Measurements from ENCODE around the gene KDM4C. TPM values are rescaled to one million over a fixed set of nuclear protein-coding genes. Genes with fewer than 3 reads are reported as not detected.

KDM4C gene
- total and polyA plus RNA-seq, 2 of the 8 experiments (the other 6 are each of a cell fraction or from before 2014, with no cell fraction given), result 13.0 to 26.1 TPM

DNA sequence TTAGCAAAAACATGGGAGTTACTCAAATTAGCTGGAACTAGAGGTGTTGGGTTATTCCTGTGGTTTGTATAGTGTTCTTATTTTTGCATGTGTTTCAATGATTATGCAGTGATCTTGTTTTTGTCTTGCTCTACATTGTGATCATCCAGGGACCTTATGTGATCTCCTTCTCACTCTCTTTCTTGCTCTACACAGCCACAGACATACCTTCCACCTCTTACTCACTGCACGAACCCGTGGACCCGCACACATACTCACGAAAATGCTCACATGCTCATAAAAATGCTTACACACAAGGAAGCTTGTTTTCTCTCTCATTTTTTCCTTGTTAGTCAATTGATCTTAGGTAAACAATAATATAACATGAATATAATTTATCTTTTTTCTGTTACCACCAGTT lies 187.1 kb downstream of the KDM4C start:
- no peaks in the 10 kb centered on the region for H3K79me1 ChIP-seq (ENCODE audit: low read depth, low read length)
- no peaks in the 10 kb centered on the region for H4K20me1 ChIP-seq (replicated peaks in 1 of 2; ENCODE audit: control insufficient read depth in 1 of 2, insufficient read depth in 2 of 2, low read length in 2 of 2)
- H3K4me3 ChIP-seq (ENCODE audit: extremely low read depth in 1 of 4, insufficient read depth in 2 of 4, low read depth in 3 of 4, low read length in 4 of 4), result no peak overlapping the region
- no peak overlapping the region for H4K5ac ChIP-seq (ENCODE audit: insufficient read length, low read depth, low read length)
- H4K91ac ChIP-seq (replicated peaks; ENCODE audit: insufficient read length, low read length), result no peak overlapping the region
- H3K79me2 ChIP-seq (ENCODE audit: control insufficient read depth in 1 of 2, insufficient read depth in 2 of 2, low read length in 2 of 2), result no peaks in the 10 kb centered on the region
- no peaks in the 10 kb centered on the region; the same call in 1 of the 2 replicates for H3K23me2 ChIP-seq (ENCODE audit: low read depth, low read length)
- no peak overlapping the region for H2BK15ac ChIP-seq (ENCODE audit: low read length)
- H2BK12ac ChIP-seq (ENCODE audit: low read depth, low read length), result no peak overlapping the region
- POLR2A ChIA-PET (ENCODE audit: partially characterized antibody), result no interaction called here
- no peak overlapping the region for H3K9ac ChIP-seq (replicated peaks in 1 of 4; ENCODE audit: extremely low read depth in 1 of 4, low read depth in 3 of 4, low read length in 3 of 4)
- DNase-seq (ENCODE audit: low read depth in 1 of 2, low spot score in 2 of 2), result no peak
- no peak overlapping the region for H2AFZ ChIP-seq (ENCODE audit: low read length)
- H3K4me2 ChIP-seq (ENCODE audit: insufficient read depth in 1 of 2, low read depth in 2 of 2, low read length in 2 of 2), result no peak overlapping the region
- H3K18ac ChIP-seq (ENCODE audit: extremely low read depth, low read length), result no peak overlapping the region
- WGBS, 2 experiments (ENCODE audit: extremely low coverage in 1 of 2, insufficient coverage in 1 of 2, insufficient read length in 1 of 2, insufficient replicate concordance in 2 of 2, low coverage in 1 of 2, low lambda C conversion rate in 2 of 2, missing lambda C conversion rate in 1 of 2), result 94% methylated on average over 4 of the region's 4 CpGs; no CpG with 5 or more reads in 1 of the 2 experiments
- no peak overlapping the region for H3K27ac ChIP-seq (ENCODE audit: low read depth, low read length)
- H3K4me1 ChIP-seq (replicated peaks in 1 of 4; ENCODE audit: control insufficient read depth in 3 of 4, insufficient read depth in 4 of 4, low read length in 3 of 4), result peaks cover 0 to 3% (median 0%) of the 10 kb centered on the region in 4 experiments; a peak in 1 of 7 replicates
- H3K36me3 ChIP-seq (ENCODE audit: control insufficient read depth in 2 of 4, insufficient read depth in 4 of 4, low read length in 3 of 4), result peaks cover 0 to 2% (median 0%) of the 10 kb centered on the region in 4 experiments; a peak in 1 of 8 replicates
- H3K27me3 ChIP-seq (replicated peaks in 1 of 4; ENCODE audit: control insufficient read depth in 3 of 4, extremely low read depth in 1 of 4, insufficient read depth in 3 of 4, low read length in 3 of 4), result no peaks in the 10 kb centered on the region
- no peak overlapping the region for H4K8ac ChIP-seq (ENCODE audit: extremely low read depth, insufficient read depth, low read length)
- no peak overlapping the region for H3K23ac ChIP-seq (ENCODE audit: insufficient read length)
- H3K56ac ChIP-seq (replicated peaks; ENCODE audit: insufficient read length, low read depth, low read length), result no peak overlapping the region
- CTCF ChIA-PET (ENCODE audit: partially characterized antibody), result interaction anchor here (0.8 to 2.6 kb wide), 6 partner anchors 9 to 27 kb away, joined by 3 to 12 read pairs (median 3); no protein-coding TSS in a partner anchor
- no peak for FAIRE-seq
- H3K4ac ChIP-seq (replicated peaks; ENCODE audit: insufficient read length, low read depth, low read length), result no peak overlapping the region
- no peak overlapping the region for H2AK5ac ChIP-seq (ENCODE audit: low read depth, low read length)
- H3K14ac ChIP-seq (ENCODE audit: insufficient read length), result no peak overlapping the region
- H2BK20ac ChIP-seq (ENCODE audit: low read length), result no peak overlapping the region
- H3K9me3 ChIP-seq (ENCODE audit: insufficient read depth in 2 of 2, low read depth in 1 of 2, low read length in 1 of 2), result peaks cover 0 to 10% of the 10 kb centered on the region in 2 experiments; a peak in 2 of 4 replicates
- no peak overlapping the region for H2BK120ac ChIP-seq (replicated peaks; ENCODE audit: low read depth, low read length)
- no peak overlapping the region for H2BK5ac ChIP-seq (ENCODE audit: low read depth, low read length)
- TF ChIP-seq, protein P1, sequence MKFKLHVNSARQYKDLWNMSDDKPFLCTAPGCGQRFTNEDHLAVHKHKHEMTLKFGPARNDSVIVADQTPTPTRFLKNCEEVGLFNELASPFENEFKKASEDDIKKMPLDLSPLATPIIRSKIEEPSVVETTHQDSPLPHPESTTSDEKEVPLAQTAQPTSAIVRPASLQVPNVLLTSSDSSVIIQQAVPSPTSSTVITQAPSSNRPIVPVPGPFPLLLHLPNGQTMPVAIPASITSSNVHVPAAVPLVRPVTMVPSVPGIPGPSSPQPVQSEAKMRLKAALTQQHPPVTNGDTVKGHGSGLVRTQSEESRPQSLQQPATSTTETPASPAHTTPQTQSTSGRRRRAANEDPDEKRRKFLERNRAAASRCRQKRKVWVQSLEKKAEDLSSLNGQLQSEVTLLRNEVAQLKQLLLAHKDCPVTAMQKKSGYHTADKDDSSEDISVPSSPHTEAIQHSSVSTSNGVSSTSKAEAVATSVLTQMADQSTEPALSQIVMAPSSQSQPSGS (IDR thresholded peaks at IDR 0.05; ENCODE audit: low read length), result no peak
- TF ChIP-seq TAF7 (optimal IDR thresholded peaks at IDR 0.05; ENCODE audit: borderline replicate concordance, low read depth, low read length) (no peak), ASH2L (IDR thresholded peaks at IDR 0.05; ENCODE audit: low read length) (no peak), KDM4A (IDR thresholded peaks at IDR 0.05; ENCODE audit: low read depth, low read length, severe bottlenecking) (no peak), NRF1 (IDR thresholded peaks at IDR 0.05; ENCODE audit: low read depth, low read length) (no peak), EZH2 (IDR thresholded peaks at IDR 0.05; ENCODE audit: low read depth, low read length, severe bottlenecking) (no peak), RXRA (IDR thresholded peaks at IDR 0.05; ENCODE audit: insufficient read depth, low read depth, low read length) (no peak), POLR2A (IDR thresholded peaks at IDR 0.05; ENCODE audit: control extremely low read depth in 1 of 2, low read depth in 2 of 2, low read length in 2 of 2) (no peak), GTF2F1 (IDR thresholded peaks at IDR 0.05; ENCODE audit: borderline replicate concordance, low read depth, low read length) (no peak), FOSL1 (IDR thresholded peaks at IDR 0.05; ENCODE audit: insufficient read depth, low read depth, low read length) (no peak), SP4 (IDR thresholded peaks at IDR 0.05; ENCODE audit: low read length) (no peak)
- TF ChIP-seq, protein P2, sequence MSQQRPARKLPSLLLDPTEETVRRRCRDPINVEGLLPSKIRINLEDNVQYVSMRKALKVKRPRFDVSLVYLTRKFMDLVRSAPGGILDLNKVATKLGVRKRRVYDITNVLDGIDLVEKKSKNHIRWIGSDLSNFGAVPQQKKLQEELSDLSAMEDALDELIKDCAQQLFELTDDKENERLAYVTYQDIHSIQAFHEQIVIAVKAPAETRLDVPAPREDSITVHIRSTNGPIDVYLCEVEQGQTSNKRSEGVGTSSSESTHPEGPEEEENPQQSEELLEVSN (IDR thresholded peaks at IDR 0.05), result no peak

Measured in H1 (cell line).